Immature natural killer cell (primary cell): ENCODE measurements around the gene SEMA3F. TPM values are rescaled to one million over a fixed set of nuclear protein-coding genes. Genes with fewer than 3 reads are reported as not detected.
A peak's percentile ranks its signal among the peaks of the same experiment; 100 is the strongest.

ENCODE experiments used
- DNase-seq, 3 donors: peaks; one replicate each; pipeline ENCODE4 v3.0.0; 2022; ENCODE audit warnings: mixed read lengths in 1 of 3
- H3K27ac Mint-ChIP-seq, 6 donors: one replicate each; pipeline ENCODE4 v1.8.0; 2020; ENCODE audit warnings: mixed read lengths in 6 of 6, mild to moderate bottlenecking in 5 of 6, inconsistent platforms in 4 of 6, moderate library complexity in 3 of 6
- H3K27me3 Mint-ChIP-seq, 3 donors: one replicate each; pipeline ENCODE4 v1.8.0; 2020 to 2021; ENCODE audit warnings: low read depth in 3 of 3, mild to moderate bottlenecking in 3 of 3, mixed read lengths in 3 of 3, moderate library complexity in 3 of 3, inconsistent platforms in 1 of 3
- H3K36me3 Mint-ChIP-seq, 3 donors: one replicate each; pipeline ENCODE4 v1.8.0; 2020; ENCODE audit warnings: mixed read lengths in 3 of 3, inconsistent platforms in 2 of 3, mild to moderate bottlenecking in 2 of 3
- H3K4me1 Mint-ChIP-seq, 2 donors: one replicate each; pipeline ENCODE4 v1.8.0; 2020; ENCODE audit warnings: inconsistent platforms in 2 of 2, mild to moderate bottlenecking in 2 of 2, mixed read lengths in 2 of 2, moderate library complexity in 1 of 2
- H3K4me3 Mint-ChIP-seq, 5 donors: one replicate each; pipeline ENCODE4 v1.8.0; 2020; ENCODE audit warnings: mild to moderate bottlenecking in 5 of 5, mixed read lengths in 5 of 5, inconsistent platforms in 3 of 5, moderate library complexity in 3 of 5
- H3K9me3 Mint-ChIP-seq, 6 donors: one replicate each; pipeline ENCODE4 v1.8.0; 2020; ENCODE audit warnings: mild to moderate bottlenecking in 6 of 6, mixed read lengths in 6 of 6, inconsistent platforms in 4 of 6, moderate library complexity in 3 of 6
- polyA plus RNA-seq, 3 donors: library from polyadenylated mRNA; unstranded; fragments of 300-500 nt; fragmentation: Illumina TruSeq; gene quantifications; one replicate each; pipeline ENCODE4 v1.2.3, GENCODE V29; 2021

Gene SEMA3F
- polyA plus RNA-seq, 3 donors from 2014 or later: not detected

DNA sequence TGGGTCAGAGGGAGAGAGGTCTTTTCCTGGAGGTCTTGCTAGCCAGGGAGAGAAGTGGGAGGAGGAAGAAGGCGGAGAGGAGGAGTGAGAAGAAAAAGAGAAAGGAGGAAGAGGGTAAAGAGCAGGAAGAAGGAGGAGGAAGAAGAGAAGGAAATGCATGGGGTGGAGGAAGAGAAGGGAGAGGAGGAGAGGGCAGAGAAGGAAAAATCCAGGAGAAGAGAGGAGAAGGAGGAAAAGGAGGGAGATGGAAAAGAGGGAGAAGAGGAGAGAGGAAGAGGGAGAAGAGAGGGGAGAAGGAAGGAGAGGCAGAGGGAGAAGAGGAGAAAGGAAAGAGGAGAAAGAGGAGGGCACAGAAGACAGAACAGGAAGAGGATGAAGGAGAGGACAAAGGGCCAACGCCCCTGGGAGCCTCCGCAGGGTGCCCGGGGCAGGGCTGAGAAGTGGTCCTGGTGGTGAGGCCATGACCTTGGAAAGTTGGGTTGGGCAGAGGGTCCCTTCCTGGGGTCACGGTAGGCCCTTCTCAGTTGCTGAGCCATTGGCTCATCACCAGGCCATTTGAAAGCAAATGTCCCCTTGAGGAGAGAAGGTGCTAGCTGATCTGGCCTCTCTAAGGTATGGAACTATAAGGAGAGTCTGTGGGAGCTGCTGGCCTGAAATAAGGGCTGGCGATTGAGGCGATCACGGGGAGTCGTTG lies 1.2 kb upstream of the SEMA3F start:
- H3K36me3 Mint-ChIP-seq: no peaks in the 10 kb centered on the region
- no peak overlapping the region for H3K27ac Mint-ChIP-seq
- DNase-seq: no peak
- H3K4me3 Mint-ChIP-seq: peak overlapping the region; percentile 76 to 88 (median 83)
- peaks cover 6 to 9% of the 10 kb centered on the region in 2 donors for H3K4me1 Mint-ChIP-seq
- no peaks in the 10 kb centered on the region for H3K9me3 Mint-ChIP-seq
- H3K27me3 Mint-ChIP-seq: peaks cover 17 to 24% (median 20%) of the 10 kb centered on the region in 3 donors

DNA sequence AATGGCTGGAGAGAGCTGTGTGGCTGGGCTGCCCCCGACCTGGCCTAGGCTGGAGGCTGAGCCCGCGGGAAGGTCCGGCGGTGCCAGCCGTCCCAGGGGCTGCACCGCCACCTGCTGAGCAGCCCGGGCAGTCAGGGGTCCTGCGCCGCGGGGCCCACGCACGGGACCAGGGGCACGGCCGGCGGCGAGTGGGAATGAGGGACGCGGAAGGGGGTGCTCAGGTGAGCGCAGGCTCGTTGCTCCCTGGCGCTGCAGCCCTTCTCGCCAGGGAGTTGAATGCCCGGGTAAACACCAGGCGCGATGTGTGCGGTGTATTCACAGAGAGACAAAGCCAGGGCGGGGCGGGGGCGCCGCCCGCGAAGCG lies 666 bp upstream of the SEMA3F start:
- Mint-ChIP-seq H3K4me1 (peaks cover 6 to 9% of the 10 kb centered on the region in 2 donors), H3K36me3 (no peaks in the 10 kb centered on the region), H3K27ac (no peak overlapping the region), H3K9me3 (no peaks in the 10 kb centered on the region), H3K27me3 (peaks cover 17 to 24% (median 20%) of the 10 kb centered on the region in 3 donors), H3K4me3 (peak overlapping the region; percentile 76 to 88 (median 83))
- no peak for DNase-seq

DNA sequence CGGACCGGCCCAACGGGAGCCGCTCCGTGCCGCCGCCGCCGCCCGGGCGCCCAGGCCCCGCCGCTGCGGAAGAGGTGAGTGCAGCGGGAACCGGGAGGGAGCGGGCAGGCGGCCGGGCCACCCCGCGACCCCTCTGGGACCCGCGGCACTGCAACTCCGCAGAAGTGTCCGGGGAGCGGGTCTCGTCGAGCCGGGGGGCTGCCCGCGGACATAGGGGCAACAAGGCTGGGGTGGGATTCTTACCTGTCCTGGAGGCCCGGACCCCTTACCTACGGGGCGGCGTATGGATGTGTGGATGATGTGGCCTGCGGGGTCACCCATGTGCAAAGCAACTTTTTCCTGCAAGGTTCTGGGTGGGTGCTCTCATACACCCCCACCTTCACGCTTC lies 361 bp downstream of the SEMA3F start:
- Mint-ChIP-seq H3K27me3 (peaks cover 17 to 23% (median 20%) of the 10 kb centered on the region in 3 donors), H3K27ac (no peak overlapping the region), H3K4me3 (peak overlapping the region; percentile 69 to 82 (median 77)), H3K36me3 (no peaks in the 10 kb centered on the region), H3K4me1 (peaks cover 6 to 9% of the 10 kb centered on the region in 2 donors), H3K9me3 (no peaks in the 10 kb centered on the region)
- DNase-seq: no peak

DNA sequence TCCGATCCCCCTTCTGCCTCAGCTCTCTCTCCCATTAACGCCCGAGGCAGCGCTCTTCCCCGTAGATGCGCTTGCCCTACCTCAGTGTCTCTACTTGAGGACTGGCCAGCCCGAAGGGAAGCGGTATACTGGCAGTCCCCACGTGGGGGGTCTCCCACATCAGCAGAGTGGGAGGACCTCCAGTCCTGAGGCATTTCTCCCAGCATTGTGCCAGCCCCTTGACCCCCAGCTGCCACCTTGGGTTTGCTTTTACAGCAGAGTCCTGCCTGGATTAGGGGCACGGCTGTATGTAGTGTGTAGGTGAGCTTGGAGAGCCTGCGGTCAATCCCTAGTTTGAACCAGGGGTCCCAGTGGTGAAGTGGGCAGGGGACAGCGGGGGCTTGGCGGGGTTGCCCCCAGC lies 767 bp downstream of the SEMA3F start:
- Mint-ChIP-seq H3K9me3 (no peaks in the 10 kb centered on the region), H3K27ac (no peak overlapping the region), H3K36me3 (no peaks in the 10 kb centered on the region), H3K4me1 (peaks cover 6 to 9% of the 10 kb centered on the region in 2 donors), H3K4me3 (peak overlapping the region; percentile 69 to 82 (median 77)), H3K27me3 (peaks cover 17 to 23% (median 20%) of the 10 kb centered on the region in 3 donors)
- no peak for DNase-seq

DNA sequence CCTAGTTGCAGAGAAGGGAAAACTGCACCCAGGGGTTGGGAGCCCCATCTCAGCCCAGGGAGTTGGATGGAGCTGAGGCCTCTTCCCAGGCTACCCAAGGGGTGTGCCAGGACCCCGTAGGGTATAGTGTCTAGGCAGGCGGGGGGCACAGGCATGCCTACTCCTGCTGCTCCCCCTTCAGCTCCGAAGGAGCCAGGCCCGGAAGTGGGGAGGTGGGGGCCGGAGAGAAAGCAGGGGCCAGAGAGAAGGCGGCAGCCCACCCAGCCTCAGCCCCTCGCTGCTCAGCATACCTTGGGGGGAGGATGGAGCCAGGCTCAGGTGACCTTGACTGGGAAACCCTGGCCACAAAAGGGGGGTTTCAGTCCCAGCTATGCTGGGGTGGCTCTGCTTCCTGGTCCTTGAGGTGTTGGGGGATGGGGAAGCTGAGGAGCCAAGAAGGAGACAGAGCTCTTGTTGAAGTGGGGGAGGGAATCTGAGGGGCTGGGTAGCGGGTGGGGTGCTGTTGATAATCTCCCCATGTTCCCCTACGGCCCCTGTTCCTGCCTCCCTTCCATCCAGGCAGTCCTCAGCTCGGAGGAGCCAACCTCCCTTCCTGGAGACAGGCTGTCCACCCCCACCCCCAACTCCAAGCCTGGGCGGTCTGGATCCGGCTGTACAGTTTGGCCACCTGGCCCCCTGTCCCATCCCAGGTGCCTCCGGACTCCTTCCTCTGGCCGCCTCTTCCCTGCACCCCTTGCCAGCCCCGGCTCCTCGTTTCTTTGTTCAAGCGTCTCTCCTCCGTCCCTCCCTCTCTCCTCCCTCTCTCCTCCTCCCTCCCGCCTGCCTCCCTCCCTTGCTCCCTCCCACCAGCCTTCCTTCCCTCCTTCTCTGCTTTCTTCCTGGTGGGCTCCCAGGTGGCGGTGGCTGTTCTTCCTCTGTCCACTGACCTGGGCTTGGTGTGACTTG lies 1.7 kb downstream of the SEMA3F start:
- Mint-ChIP-seq H3K9me3 (no peaks in the 10 kb centered on the region), H3K27me3 (peaks cover 17 to 23% (median 20%) of the 10 kb centered on the region in 3 donors), H3K27ac (no peak overlapping the region), H3K4me3 (peak overlapping the region in 3 of 5 donors; percentile 9 to 76 (median 14)), H3K36me3 (no peaks in the 10 kb centered on the region), H3K4me1 (peaks cover 6 to 9% of the 10 kb centered on the region in 2 donors)
- no peak for DNase-seq

DNA sequence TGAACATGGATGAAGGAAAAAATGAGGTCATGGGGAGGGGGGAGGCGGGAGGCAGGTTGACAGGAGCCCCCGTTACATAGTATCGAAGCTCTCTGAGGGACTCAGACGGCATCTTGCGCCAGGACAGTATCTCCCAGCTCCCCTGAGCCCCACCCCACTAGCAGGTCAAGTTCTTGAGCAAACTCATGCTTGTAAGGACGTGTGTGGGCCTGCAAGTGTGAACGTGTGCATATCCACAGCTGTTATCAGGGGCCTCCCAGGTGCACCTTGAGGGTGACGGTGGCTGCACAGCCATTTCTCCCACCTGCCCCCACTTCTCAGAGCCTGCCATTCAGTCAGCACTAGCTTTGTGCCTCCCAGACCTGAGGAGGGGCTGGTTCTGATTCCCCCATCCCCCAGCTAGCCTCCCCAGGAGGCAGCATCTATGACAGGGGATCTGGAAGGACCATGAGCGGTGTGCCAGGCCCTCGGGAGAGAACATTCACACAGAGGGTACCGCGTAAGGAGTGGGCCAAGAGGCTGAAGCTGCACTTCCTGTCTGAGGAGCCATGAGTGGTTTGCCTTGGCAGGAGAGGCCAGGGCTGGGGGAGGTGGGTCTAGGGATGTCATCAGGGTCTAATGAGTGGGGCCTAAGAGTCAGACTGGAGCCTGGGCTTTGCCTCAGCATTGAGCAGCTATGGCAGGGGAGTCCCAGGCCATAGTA lies 2.9 kb downstream of the SEMA3F start:
- no peaks in the 10 kb centered on the region for H3K9me3 Mint-ChIP-seq
- no peak overlapping the region for H3K4me3 Mint-ChIP-seq
- no peaks in the 10 kb centered on the region for H3K36me3 Mint-ChIP-seq
- H3K27me3 Mint-ChIP-seq: peaks cover 17 to 23% (median 20%) of the 10 kb centered on the region in 3 donors
- peaks cover 6 to 9% of the 10 kb centered on the region in 2 donors for H3K4me1 Mint-ChIP-seq
- no peak overlapping the region for H3K27ac Mint-ChIP-seq
- no peak for DNase-seq

DNA sequence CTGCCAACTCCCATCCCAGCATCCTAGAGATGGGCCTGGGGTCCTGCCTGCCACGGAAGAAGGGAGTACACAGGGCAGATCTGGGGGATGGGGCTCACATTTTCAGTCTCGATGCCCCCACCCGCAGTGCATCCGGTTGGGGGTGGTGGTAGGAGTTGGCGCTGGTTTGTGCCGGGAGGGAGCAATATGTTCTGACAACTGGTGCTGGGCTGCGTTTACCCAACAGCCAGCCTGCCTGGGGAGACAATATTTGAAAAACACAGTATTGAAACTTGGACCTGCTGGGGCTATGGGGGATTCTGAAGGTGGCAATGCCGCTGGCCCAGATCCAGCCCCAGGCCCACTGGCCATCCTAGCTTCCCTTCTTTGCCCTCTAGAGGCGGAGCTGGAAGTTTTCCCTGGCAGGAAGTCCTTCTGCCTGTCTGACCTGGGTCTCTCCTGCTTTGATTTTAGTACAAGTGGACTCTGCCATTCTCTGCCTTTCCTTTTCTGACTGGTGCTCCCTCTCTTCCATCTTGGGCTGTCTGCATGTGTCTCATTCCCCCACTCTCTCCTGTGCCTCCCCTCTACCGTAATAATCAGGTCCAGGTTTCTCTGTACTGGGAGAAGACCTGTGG lies 3.5 kb downstream of the SEMA3F start:
- H3K36me3 Mint-ChIP-seq: no peaks in the 10 kb centered on the region
- H3K9me3 Mint-ChIP-seq: no peaks in the 10 kb centered on the region
- DNase-seq: no peak
- H3K4me1 Mint-ChIP-seq: peaks cover 6 to 9% of the 10 kb centered on the region in 2 donors
- no peak overlapping the region for H3K4me3 Mint-ChIP-seq
- H3K27me3 Mint-ChIP-seq: peaks cover 17 to 22% (median 17%) of the 10 kb centered on the region in 3 donors
- H3K27ac Mint-ChIP-seq: no peak overlapping the region

DNA sequence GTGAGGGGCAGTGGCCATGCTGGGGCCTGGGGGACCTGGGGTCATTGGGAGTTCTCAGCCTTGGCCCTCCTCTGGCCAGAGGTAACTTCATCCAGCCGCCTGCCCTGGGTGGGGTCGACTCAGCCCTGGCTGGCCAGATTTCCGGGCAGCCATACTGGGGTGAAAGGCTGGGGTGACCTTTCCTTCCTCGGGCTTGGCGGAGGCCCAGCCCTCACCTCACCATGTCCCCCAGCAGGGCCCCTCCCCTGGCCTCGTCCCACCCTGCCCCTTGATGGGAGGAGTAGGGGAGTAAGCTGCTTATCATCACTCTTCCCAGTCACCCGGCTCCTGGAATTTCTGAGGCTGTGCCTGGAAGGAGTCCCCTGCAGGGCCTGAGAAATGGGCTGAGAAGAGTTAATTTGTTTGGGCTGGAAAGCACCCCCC lies 5.4 kb downstream of the SEMA3F start:
- no peak overlapping the region for H3K4me3 Mint-ChIP-seq
- no peaks in the 10 kb centered on the region for H3K9me3 Mint-ChIP-seq
- peaks cover 13 to 22% (median 14%) of the 10 kb centered on the region in 3 donors for H3K27me3 Mint-ChIP-seq
- no peak for DNase-seq
- H3K27ac Mint-ChIP-seq: no peak overlapping the region
- H3K4me1 Mint-ChIP-seq: peaks cover 0 to 4% of the 10 kb centered on the region in 2 donors
- no peaks in the 10 kb centered on the region for H3K36me3 Mint-ChIP-seq

DNA sequence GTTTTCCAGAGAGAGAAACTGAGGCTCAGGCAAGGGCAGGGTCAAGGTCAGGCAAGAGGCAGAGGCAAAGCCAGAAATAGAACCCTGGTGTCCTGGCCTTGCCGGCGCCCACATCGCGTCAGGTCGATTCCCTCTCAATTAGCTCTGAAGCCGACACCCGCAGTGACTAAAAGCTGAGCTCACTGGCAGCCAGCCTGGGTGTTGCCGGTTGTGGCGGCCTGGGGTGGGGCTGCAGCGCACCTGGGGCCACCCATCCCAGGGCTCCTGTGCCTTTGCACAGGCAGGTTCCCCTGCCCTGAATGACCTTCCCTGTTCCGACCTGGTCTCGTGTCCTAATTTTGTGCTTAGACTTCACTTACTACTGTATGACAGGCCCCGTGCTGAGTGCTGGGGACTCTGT lies 6.2 kb downstream of the SEMA3F start:
- no peaks in the 10 kb centered on the region for H3K36me3 Mint-ChIP-seq
- no peak overlapping the region for H3K4me3 Mint-ChIP-seq
- H3K27me3 Mint-ChIP-seq: peaks cover 5 to 16% (median 12%) of the 10 kb centered on the region in 3 donors
- DNase-seq: no peak
- no peak overlapping the region for H3K27ac Mint-ChIP-seq
- H3K4me1 Mint-ChIP-seq: no peaks in the 10 kb centered on the region
- H3K9me3 Mint-ChIP-seq: no peaks in the 10 kb centered on the region

DNA sequence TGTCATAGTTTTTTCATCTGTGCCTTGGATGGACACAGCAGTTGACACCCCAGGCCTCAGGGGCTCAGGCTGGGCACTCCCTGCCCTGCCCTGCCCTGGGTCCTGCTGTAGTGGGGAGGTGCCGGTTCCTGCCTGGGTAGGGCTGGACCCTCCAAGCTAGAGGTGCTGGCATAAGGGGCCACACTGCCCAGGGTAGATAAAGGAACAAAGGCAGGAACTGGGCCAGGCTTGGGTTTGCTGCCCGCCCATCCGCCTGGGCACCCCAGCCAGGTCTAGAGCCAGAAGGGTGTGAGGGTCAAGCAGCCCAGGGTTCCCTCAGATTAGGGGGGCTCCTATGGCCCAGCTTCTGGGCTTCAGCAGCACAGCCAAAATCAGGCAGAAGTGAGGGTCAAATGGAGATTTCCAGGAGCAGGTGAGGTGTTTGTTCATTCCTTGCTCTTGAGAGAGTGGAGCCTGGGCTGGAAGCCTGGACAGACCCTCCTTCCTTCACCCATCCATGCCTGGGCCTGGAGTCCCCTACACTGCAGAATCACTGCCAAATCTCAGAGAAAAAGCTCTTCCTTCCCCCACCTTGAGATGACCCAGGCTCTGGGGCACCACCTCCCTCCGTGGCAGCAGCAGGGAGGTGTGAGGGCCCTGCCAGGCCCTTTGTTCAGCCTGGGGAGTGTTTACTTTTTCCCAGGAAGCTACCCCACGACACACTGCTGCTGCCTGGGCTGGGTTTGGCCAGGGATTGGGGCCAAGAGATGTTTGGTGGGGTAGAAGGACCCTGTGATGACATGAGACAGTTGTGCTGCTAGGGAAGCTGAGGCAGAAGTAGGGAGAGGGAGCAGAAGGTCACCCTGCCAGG lies 7.1 kb downstream of the SEMA3F start:
- Mint-ChIP-seq H3K27ac (peak overlapping the region in 1 of 6 donors; percentile 35), H3K4me3 (no peak overlapping the region), H3K36me3 (no peaks in the 10 kb centered on the region), H3K4me1 (no peaks in the 10 kb centered on the region), H3K27me3 (peaks cover 5 to 14% (median 5%) of the 10 kb centered on the region in 3 donors), H3K9me3 (no peaks in the 10 kb centered on the region)
- no peak for DNase-seq

DNA sequence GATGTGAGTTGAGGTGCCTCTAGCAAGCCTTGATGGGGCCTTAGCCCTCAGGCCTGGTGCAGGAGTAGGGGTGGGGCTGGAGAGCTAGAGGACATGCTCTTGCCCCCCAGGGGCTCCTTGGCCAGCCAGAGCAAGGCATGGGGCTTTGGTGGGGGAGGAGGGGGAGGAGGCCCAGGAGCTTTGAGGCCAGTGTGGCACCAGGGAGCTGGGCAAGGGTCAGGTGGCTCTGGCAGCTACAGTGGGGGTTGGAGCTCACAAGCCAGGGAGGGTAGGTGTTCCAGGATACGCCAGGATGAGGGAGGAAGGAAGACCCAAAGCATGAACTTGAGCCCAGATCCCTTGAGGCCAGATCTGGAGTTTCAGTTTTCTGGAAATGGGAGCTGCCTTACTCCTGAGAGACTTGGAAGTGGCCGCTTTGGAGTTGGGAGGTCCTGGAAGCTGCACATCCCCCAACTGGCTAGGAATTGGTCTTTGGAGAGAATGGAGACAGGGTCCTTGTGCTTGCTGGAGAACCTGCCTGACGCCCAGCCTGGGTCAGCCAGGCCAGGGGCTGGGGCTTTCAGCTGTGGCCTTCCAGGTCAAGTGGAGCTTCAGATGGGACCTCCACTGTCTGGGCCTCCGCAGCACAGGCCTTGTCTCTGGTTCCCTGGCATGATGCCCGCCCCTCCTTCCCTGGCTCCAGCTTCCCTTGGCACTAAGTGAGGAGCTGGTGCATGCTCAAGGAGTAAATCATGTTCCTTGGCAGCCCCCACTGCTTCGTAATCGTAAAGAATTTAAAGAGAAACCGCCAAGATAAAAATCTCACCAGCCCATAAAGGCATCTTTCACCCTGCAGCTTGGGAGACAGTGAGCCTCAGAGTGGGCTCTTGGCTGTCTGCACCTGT lies 8.7 kb downstream of the SEMA3F start:
- no peaks in the 10 kb centered on the region for H3K9me3 Mint-ChIP-seq

DNA sequence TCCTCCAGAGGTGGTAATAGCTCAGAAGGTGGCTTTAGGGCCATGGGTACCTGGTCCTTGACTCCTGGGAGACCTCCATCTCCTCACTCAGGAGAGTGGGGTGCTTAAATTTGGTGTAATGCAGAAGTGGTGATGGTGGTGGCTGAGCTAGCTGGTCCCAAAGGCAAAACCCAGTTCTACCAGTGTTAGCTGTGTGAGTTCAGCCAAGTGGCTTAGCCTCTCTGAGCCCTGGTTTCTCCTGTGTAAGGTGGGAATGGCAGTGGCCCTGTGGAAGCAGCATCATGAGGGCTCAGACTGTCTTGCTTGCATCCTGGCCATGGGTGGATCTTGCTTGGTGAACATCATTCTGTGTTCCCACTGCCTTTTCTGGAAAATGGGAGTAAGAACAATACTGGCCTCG lies 9.4 kb downstream of the SEMA3F start:
- no peak overlapping the region for H3K27ac Mint-ChIP-seq

More for the DNA sequence above, 8.7 kb downstream of the SEMA3F start:
- Mint-ChIP-seq H3K27me3 (peaks cover 2 to 4% (median 2%) of the 10 kb centered on the region in 3 donors), H3K27ac (no peak overlapping the region), H3K4me1 (no peaks in the 10 kb centered on the region), H3K4me3 (no peak overlapping the region), H3K36me3 (no peaks in the 10 kb centered on the region)
- DNase-seq: no peak

More for the DNA sequence above, 9.4 kb downstream of the SEMA3F start:
- no peak overlapping the region for H3K4me3 Mint-ChIP-seq
- no peaks in the 10 kb centered on the region for H3K4me1 Mint-ChIP-seq
- H3K36me3 Mint-ChIP-seq: no peaks in the 10 kb centered on the region
- H3K9me3 Mint-ChIP-seq: no peaks in the 10 kb centered on the region
- no peak for DNase-seq
- H3K27me3 Mint-ChIP-seq: peaks cover 0 to 3% (median 2%) of the 10 kb centered on the region in 3 donors
